A673 (cell line): Measurements from ENCODE around the gene BFSP2. TPM values are rescaled to one million over a fixed set of nuclear protein-coding genes. Genes with fewer than 3 reads are reported as not detected.

Source experiments
- BruUV-seq: library from RNA; stranded (reverse); fragments of 400-500 nt; replicated peaks from 2 replicates; lab custom pipeline; 2021; lab: Mats Ljungman, UMichigan
- CTCF ChIA-PET: fragments of 300-600 bp; sonication (Branson Sonifier 250); formaldehyde crosslinking; loops from one replicate; lab custom pipeline; 2022; ENCODE audit warnings: antibody characterized with exemption; lab: Charles Lee
- POLR2A ChIA-PET: fragments of 300-600 bp; sonication (Branson Sonifier 250); formaldehyde crosslinking; loops from one replicate; lab custom pipeline; 2022; ENCODE audit warnings: antibody characterized with exemption; ENCODE audit not compliant: low non-redundant PET; lab: Charles Lee
- DNase-seq: peaks from one replicate; pipeline ENCODE4 v3.0.0-alpha.2; 2015; ENCODE audit warnings: low spot score
- H3K27ac ChIP-seq: fragments of 200-600 bp; sonication (generic); 2 replicates; pipeline ENCODE4 v1.5.1; 2016; ENCODE audit warnings: mixed run types, low read depth, mild to moderate bottlenecking, mixed read lengths, antibody characterized with exemption, low read length; ENCODE audit not compliant: poor library complexity, severe bottlenecking
- H3K27me3 ChIP-seq: fragments of 200-600 bp; sonication (generic); replicated peaks from 2 replicates; pipeline ENCODE4 v1.6.1; 2017; ENCODE audit warnings: mixed run types, low read depth, mild to moderate bottlenecking, mixed read lengths, antibody characterized with exemption, low read length; ENCODE audit not compliant: insufficient read depth, poor library complexity
- H3K36me3 ChIP-seq: fragments of 200-600 bp; sonication (generic); 2 replicates; pipeline ENCODE4 v1.6.1; 2016; ENCODE audit warnings: mixed run types, mild to moderate bottlenecking, mixed read lengths, antibody characterized with exemption, low read length; ENCODE audit not compliant: insufficient read depth, poor library complexity, severe bottlenecking
- H3K4me1 ChIP-seq: fragments of 200-600 bp; sonication (generic); 2 replicates; pipeline ENCODE4 v1.6.1; 2017; ENCODE audit warnings: mixed run types, mild to moderate bottlenecking, mixed read lengths, antibody characterized with exemption, low read length; ENCODE audit not compliant: insufficient read depth, poor library complexity, severe bottlenecking
- H3K4me3 ChIP-seq: fragments of 200-600 bp; sonication (generic); 2 replicates; pipeline ENCODE4 v1.5.1; 2016; ENCODE audit warnings: low read depth, mixed run types, mild to moderate bottlenecking, mixed read lengths, low read length; ENCODE audit not compliant: poor library complexity, severe bottlenecking
- H3K9me3 ChIP-seq: fragments of 200-600 bp; sonication (generic); 2 replicates; pipeline ENCODE4 v1.6.1; 2016; ENCODE audit warnings: mixed run types, low read depth, mild to moderate bottlenecking, mixed read lengths, antibody characterized with exemption, low read length; ENCODE audit not compliant: poor library complexity, severe bottlenecking
- CTCF ChIP-seq: fragments of 300-800, 200-600 bp; sonication (generic); conservative IDR thresholded peaks from 2 replicates; pipeline ENCODE4 v1.5.1; 2017; ENCODE audit warnings: low read depth, mild to moderate bottlenecking, antibody characterized with exemption, low read length, moderate library complexity, mixed read lengths
- EZH2 ChIP-seq: fragments of 200-600 bp; sonication (generic); IDR thresholded peaks from 2 replicates; pipeline ENCODE4 v1.6.1; 2017; ENCODE audit warnings: borderline replicate concordance, low read depth, mild to moderate bottlenecking, mixed read lengths, antibody characterized with exemption, low read length; ENCODE audit not compliant: poor library complexity, severe bottlenecking
- intact Hi-C: fragments of 100-400 bp; cut with micrococcal nuclease; formaldehyde crosslinking; loops from one replicate; pipeline ENCODE4 v1.10.0; 2022; ENCODE audit not compliant: unreplicated experiment
- total RNA-seq: library from RNA; stranded (reverse); gene quantifications from 2 replicates; pipeline ENCODE4 v1.2.3, GENCODE V29; 2021

The BFSP2 gene
- total RNA-seq, 1 experiment from 2014 or later: not detected

- POLR2A ChIA-PET: no interaction called here
- Histone ChIP-seq H3K4me1 (no peaks in the 10 kb centered on the region), H3K27ac (no peak overlapping the region), H3K27me3 (peaks cover 22% of the 10 kb centered on the region), H3K36me3 (no peaks in the 10 kb centered on the region), H3K9me3 (peaks cover 5% of the 10 kb centered on the region), H3K4me3 (no peak overlapping the region)
- intact Hi-C loops: no loop called here
- no TSS peak for BruUV-seq
- DNase-seq: no peak
- CTCF ChIA-PET: no interaction called here
- TF ChIP-seq EZH2: no peak
- TF ChIP-seq CTCF: no peak
These were observed 38.8 kb upstream of the BFSP2 start for GRCh38 chr3:133361011-133361410.

GRCh38 chr3:133361435-133361834 is 38.4 kb upstream of the BFSP2 start:
- Histone ChIP-seq H3K9me3 (peaks cover 3% of the 10 kb centered on the region), H3K27me3 (peaks cover 22% of the 10 kb centered on the region), H3K4me3 (no peak overlapping the region), H3K36me3 (no peaks in the 10 kb centered on the region), H3K4me1 (no peaks in the 10 kb centered on the region), H3K27ac (no peak overlapping the region)
- no TSS peak for BruUV-seq
- CTCF ChIA-PET: no interaction called here
- POLR2A ChIA-PET: no interaction called here
- TF ChIP-seq EZH2 (no peak), CTCF (no peak)
- intact Hi-C loops: no loop called here
- no peak for DNase-seq

- ChIA-PET CTCF (no interaction called here), POLR2A (no interaction called here)
- H3K4me3 ChIP-seq: no peak overlapping the region
- H3K4me1 ChIP-seq: no peaks in the 10 kb centered on the region
- H3K27me3 ChIP-seq: peaks cover 28% of the 10 kb centered on the region
- BruUV-seq: no TSS peak
- TF ChIP-seq EZH2 (no peak), CTCF (no peak)
- intact Hi-C loops: no loop called here
- H3K27ac ChIP-seq: no peak overlapping the region
- DNase-seq: no peak
- no peaks in the 10 kb centered on the region for H3K36me3 ChIP-seq
- H3K9me3 ChIP-seq: no peaks in the 10 kb centered on the region
These were observed 37.3 kb upstream of the BFSP2 start for GRCh38 chr3:133362539-133362938.
